ENCODE data around the gene SEC23B. TPM values are rescaled to one million over a fixed set of nuclear protein-coding genes. Genes with fewer than 3 reads are reported as not detected.

Gene SEC23B
- total RNA-seq, 6 donors from 2014 or later, result 21.3 to 74.3 (median 64.2) TPM

DNA sequence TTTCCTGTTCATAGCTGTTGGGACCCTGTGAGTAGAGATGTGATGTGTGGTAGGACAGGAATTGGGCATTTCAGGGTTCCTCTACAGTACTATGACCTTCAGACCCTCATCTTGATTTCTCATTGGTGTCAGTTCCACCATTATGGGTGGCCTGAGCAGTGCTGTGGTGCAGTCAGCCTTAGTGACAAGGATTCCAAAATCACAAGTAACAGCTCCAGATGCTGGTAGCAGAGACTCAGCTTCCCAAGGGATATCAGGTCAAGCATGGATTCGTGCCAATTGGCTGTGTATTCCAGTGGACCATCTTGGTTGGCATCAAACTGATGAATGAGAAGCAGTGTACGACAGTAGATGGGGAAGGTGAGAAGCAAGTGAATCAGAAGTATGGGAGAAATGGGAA lies 63.3 kb downstream of the SEC23B start:
- peaks cover 0 to 25% (median 13%) of the 10 kb centered on the region in 4 donors for H3K36me3 ChIP-seq
- no peak overlapping the region for H3K27ac ChIP-seq
- peaks cover 6 to 17% (median 14%) of the 10 kb centered on the region in 4 donors for H3K4me1 ChIP-seq
- H3K4me3 ChIP-seq, result no peak overlapping the region
- no peak for ATAC-seq (ENCODE audit: low FRiP score in 2 of 2)
- no peak for TF ChIP-seq POLR2A (IDR thresholded peaks at IDR 0.05)
- no peak for TF ChIP-seq POLR2AphosphoS5 (IDR thresholded peaks at IDR 0.05)
- no peak for TF ChIP-seq CTCF (IDR thresholded peaks at IDR 0.05)
- no peak for TF ChIP-seq EP300 (IDR thresholded peaks at IDR 0.05)
- WGBS, 2 donors, result 94 to 95% methylated on average over 2 of the region's 2 CpGs
- H3K9me3 ChIP-seq, result no peaks in the 10 kb centered on the region
- no peaks in the 10 kb centered on the region for H3K27me3 ChIP-seq
- DNase-seq, result no peak

DNA sequence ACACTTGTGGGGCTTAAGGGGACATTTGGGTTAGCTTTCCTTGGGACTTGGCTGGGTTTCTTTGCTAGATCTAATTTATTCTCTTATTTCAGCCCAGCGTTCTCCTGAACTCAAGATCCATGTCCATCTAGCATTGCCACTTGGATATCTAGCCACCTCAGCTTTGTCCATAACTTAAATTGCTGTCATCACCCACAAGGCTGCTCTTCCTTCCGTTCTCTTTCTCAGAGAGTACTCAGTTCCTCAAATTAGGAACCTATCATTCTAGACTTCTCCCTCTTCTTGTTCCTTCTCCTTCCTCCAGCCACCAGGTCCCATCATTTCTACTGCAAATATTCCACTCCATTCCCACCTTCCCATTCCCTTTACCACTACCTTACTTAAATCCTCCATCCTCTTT lies 63.8 kb downstream of the SEC23B start:
- DNase-seq (no peak), ATAC-seq (ENCODE audit: low FRiP score in 2 of 2) (no peak)
- TF ChIP-seq CTCF (IDR thresholded peaks at IDR 0.05), result no peak
- TF ChIP-seq POLR2AphosphoS5 (IDR thresholded peaks at IDR 0.05), result no peak
- no peak for TF ChIP-seq POLR2A (IDR thresholded peaks at IDR 0.05)
- TF ChIP-seq EP300 (IDR thresholded peaks at IDR 0.05), result no peak
- Histone ChIP-seq H3K4me3 (no peak overlapping the region), H3K4me1 (peaks cover 6 to 15% (median 11%) of the 10 kb centered on the region in 4 donors), H3K27me3 (no peaks in the 10 kb centered on the region), H3K27ac (no peak overlapping the region), H3K9me3 (no peaks in the 10 kb centered on the region), H3K36me3 (peaks cover 0 to 25% (median 13%) of the 10 kb centered on the region in 4 donors)
- 84 to 93% methylated on average over 2 of the region's 2 CpGs for WGBS, 2 donors

GRCh38 chr20:18577942-18578341 lies 70.2 kb downstream of the SEC23B start:
- Histone ChIP-seq H3K4me1 (no peaks in the 10 kb centered on the region), H3K27me3 (no peaks in the 10 kb centered on the region), H3K36me3 (no peaks in the 10 kb centered on the region), H3K27ac (no peak overlapping the region), H3K4me3 (no peak overlapping the region), H3K9me3 (no peaks in the 10 kb centered on the region)
- ATAC-seq (ENCODE audit: low FRiP score in 2 of 2) (no peak), DNase-seq (no peak)
- no peak for TF ChIP-seq CTCF (IDR thresholded peaks at IDR 0.05)
- no peak for TF ChIP-seq POLR2A (IDR thresholded peaks at IDR 0.05)
- no peak for TF ChIP-seq POLR2AphosphoS5 (IDR thresholded peaks at IDR 0.05)
- TF ChIP-seq EP300 (IDR thresholded peaks at IDR 0.05), result no peak
- 82 to 93% methylated on average over 6 of the region's 6 CpGs for WGBS, 2 donors

DNA sequence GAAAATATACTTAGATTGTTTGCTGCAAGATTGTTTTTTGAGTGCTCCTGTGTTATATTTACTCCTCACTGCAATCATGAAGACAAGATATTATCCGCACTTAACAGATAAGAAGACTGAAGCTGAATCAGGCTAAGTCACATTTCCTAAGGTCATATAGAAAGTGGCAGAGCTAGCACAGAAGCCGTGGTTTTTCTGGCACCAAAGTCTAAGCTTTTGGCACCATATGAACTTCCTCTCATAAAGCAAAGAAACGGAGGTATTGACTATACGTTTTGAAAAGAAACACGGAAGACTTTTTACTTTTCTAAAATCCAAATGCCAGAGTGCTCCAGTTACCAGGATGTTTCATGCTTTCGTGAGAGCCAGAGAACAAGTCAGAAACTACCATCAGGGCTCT lies 70.8 kb downstream of the SEC23B start:
- Histone ChIP-seq H3K27ac (no peak overlapping the region), H3K4me1 (no peaks in the 10 kb centered on the region), H3K4me3 (no peak overlapping the region), H3K27me3 (no peaks in the 10 kb centered on the region), H3K9me3 (no peaks in the 10 kb centered on the region), H3K36me3 (no peaks in the 10 kb centered on the region)
- ATAC-seq (ENCODE audit: low FRiP score in 2 of 2) (no peak), DNase-seq (no peak)
- 50 to 63% methylated on average over 6 of the region's 6 CpGs for WGBS, 2 donors
- TF ChIP-seq CTCF (IDR thresholded peaks at IDR 0.05) (no peak), EP300 (IDR thresholded peaks at IDR 0.05) (no peak), POLR2AphosphoS5 (IDR thresholded peaks at IDR 0.05) (no peak), POLR2A (IDR thresholded peaks at IDR 0.05) (no peak)

GRCh38 chr20:18580012-18580411 lies 72.3 kb downstream of the SEC23B start:
- TF ChIP-seq POLR2A (IDR thresholded peaks at IDR 0.05) (no peak), CTCF (IDR thresholded peaks at IDR 0.05) (no peak), EP300 (IDR thresholded peaks at IDR 0.05) (no peak), POLR2AphosphoS5 (IDR thresholded peaks at IDR 0.05) (no peak)
- Histone ChIP-seq H3K27me3 (no peaks in the 10 kb centered on the region), H3K36me3 (no peaks in the 10 kb centered on the region), H3K27ac (no peak overlapping the region), H3K4me3 (no peak overlapping the region), H3K9me3 (no peaks in the 10 kb centered on the region), H3K4me1 (no peaks in the 10 kb centered on the region)
- no peak for ATAC-seq (ENCODE audit: low FRiP score in 2 of 2)
- 83 to 97% methylated on average over 4 of the region's 4 CpGs for WGBS, 2 donors
- DNase-seq, result no peak

Measured in upper lobe of left lung (tissue), 6 donors.